ENCODE data around the gene SORCS2. TPM values are rescaled to one million over a fixed set of nuclear protein-coding genes. Genes with fewer than 3 reads are reported as not detected.

The SORCS2 gene
- total RNA-seq, 4 donors from 2014 or later, result 0.19 to 0.85 (median 0.66) TPM

GRCh38 chr4:7511525-7511924, 319.2 kb downstream of the SORCS2 start:
- TF ChIP-seq CTCF (IDR thresholded peaks at IDR 0.05; ENCODE audit: low read depth), result no peak

GRCh38 chr4:7512428-7512827, 320.1 kb downstream of the SORCS2 start:
- no peak for TF ChIP-seq CTCF (IDR thresholded peaks at IDR 0.05; ENCODE audit: low read depth)

- no peak for TF ChIP-seq CTCF (IDR thresholded peaks at IDR 0.05; ENCODE audit: low read depth)
Observed at GRCh38 chr4:7512946-7513345, 320.6 kb downstream of the SORCS2 start.

- TF ChIP-seq CTCF (IDR thresholded peaks at IDR 0.05; ENCODE audit: low read depth), result no peak
Observed at GRCh38 chr4:7513671-7514070, 321.3 kb downstream of the SORCS2 start.

- no peak for TF ChIP-seq CTCF (IDR thresholded peaks at IDR 0.05; ENCODE audit: low read depth)
Observed at GRCh38 chr4:7514281-7514680, 321.9 kb downstream of the SORCS2 start.

GRCh38 chr4:7514789-7515188, 322.5 kb downstream of the SORCS2 start:
- TF ChIP-seq CTCF (IDR thresholded peaks at IDR 0.05; ENCODE audit: low read depth), result no peak

- TF ChIP-seq CTCF (IDR thresholded peaks at IDR 0.05; ENCODE audit: low read depth), result no peak
Observed at GRCh38 chr4:7515390-7515902, 323.1 kb downstream of the SORCS2 start.
